Activated T-helper 2 cell treated with anti-CD3 and anti-CD28 coated beads, Interferon-gamma antibody, Interleukin-2, Interleukin-4, amounts not matched to agents 10 μg/mL and 5 μg/mL and 100 μg/mL, durations not matched to agents 14 hours and 24 hours and 36 hours (primary cell): ENCODE measurements around the gene CYP27B1. TPM values are rescaled to one million over a fixed set of nuclear protein-coding genes. Genes with fewer than 3 reads are reported as not detected.

Experiments used
- DNase-seq: peaks from one replicate; pipeline ENCODE4 v3.0.0; 2021; ENCODE audit warnings: low spot score
- H3K27ac Mint-ChIP-seq: one replicate; pipeline ENCODE4 v1.8.0; 2021; ENCODE audit warnings: mixed read lengths
- H3K27me3 Mint-ChIP-seq: one replicate; pipeline ENCODE4 v1.8.0; 2021; ENCODE audit warnings: low read depth, mixed read lengths
- H3K36me3 Mint-ChIP-seq: one replicate; pipeline ENCODE4 v1.8.0; 2021; ENCODE audit warnings: low read depth, mixed read lengths
- H3K4me1 Mint-ChIP-seq: one replicate; pipeline ENCODE4 v1.8.0; 2021; ENCODE audit warnings: low read depth, mixed read lengths
- H3K4me3 Mint-ChIP-seq: one replicate; pipeline ENCODE4 v1.8.0; 2021; ENCODE audit warnings: low read depth, mild to moderate bottlenecking, moderate library complexity, mixed read lengths
- H3K9me3 Mint-ChIP-seq: one replicate; pipeline ENCODE4 v1.8.0; 2021; ENCODE audit warnings: mixed read lengths
- intact Hi-C: fragments of 100-400 bp; cut with micrococcal nuclease; formaldehyde crosslinking; loops from one replicate; pipeline ENCODE4 v1.15.1; 2023
- total RNA-seq: library from RNA; stranded (reverse); gene quantifications from 2 replicates; pipeline ENCODE4 v1.2.3, GENCODE V29; 2022

CYP27B1 gene
- total RNA-seq = 11.3 and 13.0 TPM in 2 replicates

- no peaks in the 10 kb centered on the region for H3K9me3 Mint-ChIP-seq
- H3K27me3 Mint-ChIP-seq = peaks cover 5% of the 10 kb centered on the region
- intact Hi-C loops = no loop called here
- peak within 1 kb of the TSS; percentile 87 for H3K4me3 Mint-ChIP-seq
- peaks cover 52% of the 10 kb centered on the region for H3K36me3 Mint-ChIP-seq
- peak within 1 kb of the TSS; percentile 8 for H3K27ac Mint-ChIP-seq
- peaks cover 19% of the 10 kb centered on the region for H3K4me1 Mint-ChIP-seq
- DNase-seq = no peak
Observed at GRCh38 chr12:57766464-57767304, at the start of gene CYP27B1. CYP27B1 (minus strand) TSS chr12:57767078; CDS start chr12:57767041, 37 bp downstream.

GRCh38 chr12:57816001-57816854 is 49.4 kb upstream of the CYP27B1 start:
- no peaks in the 10 kb centered on the region for H3K9me3 Mint-ChIP-seq
- H3K4me1 Mint-ChIP-seq = peaks cover 7% of the 10 kb centered on the region
- intact Hi-C loops = no loop called here
- no peak overlapping the region for H3K4me3 Mint-ChIP-seq
- no peak for DNase-seq
- H3K27ac Mint-ChIP-seq = no peak overlapping the region
- no peaks in the 10 kb centered on the region for H3K27me3 Mint-ChIP-seq
- peaks cover 13% of the 10 kb centered on the region for H3K36me3 Mint-ChIP-seq

- Mint-ChIP-seq H3K36me3 (peaks cover 8% of the 10 kb centered on the region), H3K4me3 (no peak overlapping the region), H3K27ac (no peak overlapping the region), H3K9me3 (no peaks in the 10 kb centered on the region), H3K4me1 (peaks cover 7% of the 10 kb centered on the region), H3K27me3 (no peaks in the 10 kb centered on the region)
- DNase-seq = no peak
- intact Hi-C loops = no loop called here
Observed at GRCh38 chr12:57815177-57816000, 48.5 kb upstream of the CYP27B1 start.

GRCh38 chr12:57813971-57814772 is 47.3 kb upstream of the CYP27B1 start:
- DNase-seq = no peak
- H3K27me3 Mint-ChIP-seq = no peaks in the 10 kb centered on the region
- peaks cover 7% of the 10 kb centered on the region for H3K4me1 Mint-ChIP-seq
- H3K27ac Mint-ChIP-seq = no peak overlapping the region
- no peaks in the 10 kb centered on the region for H3K9me3 Mint-ChIP-seq
- intact Hi-C loops = no loop called here
- no peak overlapping the region for H3K4me3 Mint-ChIP-seq
- H3K36me3 Mint-ChIP-seq = peaks cover 8% of the 10 kb centered on the region

GRCh38 chr12:57813111-57813970 is 46.5 kb upstream of the CYP27B1 start:
- no peaks in the 10 kb centered on the region for H3K9me3 Mint-ChIP-seq
- H3K27ac Mint-ChIP-seq = no peak overlapping the region
- intact Hi-C loops = no loop called here
- peaks cover under 1% of the 10 kb centered on the region for H3K36me3 Mint-ChIP-seq
- no peak overlapping the region for H3K4me3 Mint-ChIP-seq
- peaks cover 7% of the 10 kb centered on the region for H3K4me1 Mint-ChIP-seq
- H3K27me3 Mint-ChIP-seq = no peaks in the 10 kb centered on the region
- no peak for DNase-seq

- DNase-seq = no peak
- no peaks in the 10 kb centered on the region for H3K27me3 Mint-ChIP-seq
- intact Hi-C loops = no loop called here
- no peaks in the 10 kb centered on the region for H3K36me3 Mint-ChIP-seq
- H3K27ac Mint-ChIP-seq = no peak overlapping the region
- H3K9me3 Mint-ChIP-seq = no peaks in the 10 kb centered on the region
- H3K4me1 Mint-ChIP-seq = peaks cover 7% of the 10 kb centered on the region
- H3K4me3 Mint-ChIP-seq = no peak overlapping the region
Observed at GRCh38 chr12:57811028-57811755, 44.3 kb upstream of the CYP27B1 start.

GRCh38 chr12:57810450-57810849 is 43.6 kb upstream of the CYP27B1 start:
- H3K27me3 Mint-ChIP-seq = no peaks in the 10 kb centered on the region
- peaks cover 7% of the 10 kb centered on the region for H3K4me1 Mint-ChIP-seq
- no peak for DNase-seq
- no peak overlapping the region for H3K27ac Mint-ChIP-seq
- no peak overlapping the region for H3K4me3 Mint-ChIP-seq
- no peaks in the 10 kb centered on the region for H3K36me3 Mint-ChIP-seq
- intact Hi-C loops = no loop called here
- no peaks in the 10 kb centered on the region for H3K9me3 Mint-ChIP-seq

- DNase-seq = no peak
- Mint-ChIP-seq H3K27ac (no peak overlapping the region), H3K36me3 (no peaks in the 10 kb centered on the region), H3K9me3 (no peaks in the 10 kb centered on the region), H3K27me3 (no peaks in the 10 kb centered on the region), H3K4me1 (peaks cover 7% of the 10 kb centered on the region), H3K4me3 (no peak overlapping the region)
- intact Hi-C loops = no loop called here
Observed at GRCh38 chr12:57809425-57809824, 42.5 kb upstream of the CYP27B1 start.

- intact Hi-C loops = no loop called here
- no peak for DNase-seq
- peaks cover 7% of the 10 kb centered on the region for H3K4me1 Mint-ChIP-seq
- H3K27me3 Mint-ChIP-seq = no peaks in the 10 kb centered on the region
- H3K9me3 Mint-ChIP-seq = no peaks in the 10 kb centered on the region
- no peaks in the 10 kb centered on the region for H3K36me3 Mint-ChIP-seq
- no peak overlapping the region for H3K27ac Mint-ChIP-seq
- H3K4me3 Mint-ChIP-seq = no peak overlapping the region
Observed at GRCh38 chr12:57808351-57808750, 41.5 kb upstream of the CYP27B1 start.

GRCh38 chr12:57807285-57807684 is 40.4 kb upstream of the CYP27B1 start:
- intact Hi-C loops = no loop called here

GRCh38 chr12:57806677-57807076 is 39.8 kb upstream of the CYP27B1 start:
- Mint-ChIP-seq H3K27ac (no peak overlapping the region), H3K4me1 (no peaks in the 10 kb centered on the region), H3K9me3 (no peaks in the 10 kb centered on the region), H3K4me3 (no peak overlapping the region), H3K36me3 (no peaks in the 10 kb centered on the region), H3K27me3 (no peaks in the 10 kb centered on the region)
- no peak for DNase-seq
- intact Hi-C loops = no loop called here

More at GRCh38 chr12:57807285-57807684, 40.4 kb upstream of the CYP27B1 start:
- H3K36me3 Mint-ChIP-seq = no peaks in the 10 kb centered on the region
- no peaks in the 10 kb centered on the region for H3K9me3 Mint-ChIP-seq
- no peak for DNase-seq
- no peaks in the 10 kb centered on the region for H3K27me3 Mint-ChIP-seq
- H3K4me1 Mint-ChIP-seq = no peaks in the 10 kb centered on the region
- no peak overlapping the region for H3K4me3 Mint-ChIP-seq
- H3K27ac Mint-ChIP-seq = no peak overlapping the region
